Liver (tissue), 3 donors: ENCODE results near the gene HOXD13.

ENCODE experiments used
- CTCF ChIP-seq: fragments of 150-350 bp; IDR thresholded peaks from 2 replicates; pipeline ENCODE4 v1.5.1; 2017; ENCODE audit warnings: improper control_type of control experiment, low read depth, low read length; ENCODE audit not compliant: missing input control
- FOXA1 ChIP-seq: IDR thresholded peaks from 2 replicates; pipeline ENCODE4 v1.6.1; 2016; ENCODE audit warnings: antibody characterized with exemption
- RAD21 ChIP-seq, 2 donors: IDR thresholded peaks; 2 replicates each; pipeline ENCODE4 v1.6.1; 2016; ENCODE audit warnings: antibody characterized with exemption in 2 of 2, mild to moderate bottlenecking in 2 of 2
- ZBTB33 ChIP-seq: IDR thresholded peaks from 2 replicates; pipeline ENCODE4 v1.6.1; 2016; ENCODE audit warnings: antibody characterized with exemption
- TF ChIP-seq, protein P1 (sequence below): IDR thresholded peaks from 2 replicates; pipeline ENCODE4 v1.6.1; 2016; ENCODE audit warnings: antibody characterized with exemption, mild to moderate bottlenecking
- donor health status: healthy.
- donor health status: healthy.

DNA sequence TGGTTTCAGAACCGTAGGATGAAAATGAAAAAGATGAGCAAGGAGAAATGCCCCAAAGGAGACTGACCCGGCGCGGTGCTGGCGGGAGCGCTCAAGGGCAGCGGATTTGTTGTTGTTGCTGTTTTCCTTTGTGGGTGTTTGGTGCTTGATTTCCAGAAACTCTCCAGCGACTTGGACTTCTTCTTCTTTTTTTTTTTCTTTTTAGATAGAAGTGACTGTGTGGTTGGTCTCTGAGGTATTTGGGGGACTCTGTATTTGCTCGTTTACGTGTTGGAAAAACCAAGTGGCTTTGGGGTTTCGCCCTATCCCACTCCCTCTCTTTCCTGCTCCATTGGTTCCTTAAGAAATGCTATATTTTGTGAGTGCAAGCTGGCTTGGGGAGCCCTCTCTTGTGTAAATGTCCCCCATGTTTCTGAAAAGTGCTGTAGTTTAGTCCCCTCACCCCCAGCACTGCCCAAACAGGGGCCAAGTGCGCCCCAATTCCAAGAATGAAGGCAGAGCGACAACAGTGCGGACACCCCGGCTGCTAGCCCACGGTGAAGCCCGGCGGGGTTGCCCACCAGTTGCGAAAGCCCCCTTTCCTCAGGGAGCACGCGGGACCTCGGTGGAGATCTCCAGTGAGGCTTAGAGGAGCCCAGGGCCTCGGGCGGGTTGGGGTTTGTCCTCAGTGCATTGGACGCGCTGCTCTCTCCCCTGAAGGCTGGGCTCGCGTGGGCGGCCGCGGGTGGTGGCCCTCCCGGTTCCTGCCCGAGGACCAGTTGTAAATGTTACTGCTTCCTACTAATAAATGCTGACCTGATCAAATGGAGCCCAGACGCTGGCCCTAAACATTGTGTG is 31.8 kb downstream of the HOXD13 start:
- TF ChIP-seq CTCF: no peak
- TF ChIP-seq, protein P1, sequence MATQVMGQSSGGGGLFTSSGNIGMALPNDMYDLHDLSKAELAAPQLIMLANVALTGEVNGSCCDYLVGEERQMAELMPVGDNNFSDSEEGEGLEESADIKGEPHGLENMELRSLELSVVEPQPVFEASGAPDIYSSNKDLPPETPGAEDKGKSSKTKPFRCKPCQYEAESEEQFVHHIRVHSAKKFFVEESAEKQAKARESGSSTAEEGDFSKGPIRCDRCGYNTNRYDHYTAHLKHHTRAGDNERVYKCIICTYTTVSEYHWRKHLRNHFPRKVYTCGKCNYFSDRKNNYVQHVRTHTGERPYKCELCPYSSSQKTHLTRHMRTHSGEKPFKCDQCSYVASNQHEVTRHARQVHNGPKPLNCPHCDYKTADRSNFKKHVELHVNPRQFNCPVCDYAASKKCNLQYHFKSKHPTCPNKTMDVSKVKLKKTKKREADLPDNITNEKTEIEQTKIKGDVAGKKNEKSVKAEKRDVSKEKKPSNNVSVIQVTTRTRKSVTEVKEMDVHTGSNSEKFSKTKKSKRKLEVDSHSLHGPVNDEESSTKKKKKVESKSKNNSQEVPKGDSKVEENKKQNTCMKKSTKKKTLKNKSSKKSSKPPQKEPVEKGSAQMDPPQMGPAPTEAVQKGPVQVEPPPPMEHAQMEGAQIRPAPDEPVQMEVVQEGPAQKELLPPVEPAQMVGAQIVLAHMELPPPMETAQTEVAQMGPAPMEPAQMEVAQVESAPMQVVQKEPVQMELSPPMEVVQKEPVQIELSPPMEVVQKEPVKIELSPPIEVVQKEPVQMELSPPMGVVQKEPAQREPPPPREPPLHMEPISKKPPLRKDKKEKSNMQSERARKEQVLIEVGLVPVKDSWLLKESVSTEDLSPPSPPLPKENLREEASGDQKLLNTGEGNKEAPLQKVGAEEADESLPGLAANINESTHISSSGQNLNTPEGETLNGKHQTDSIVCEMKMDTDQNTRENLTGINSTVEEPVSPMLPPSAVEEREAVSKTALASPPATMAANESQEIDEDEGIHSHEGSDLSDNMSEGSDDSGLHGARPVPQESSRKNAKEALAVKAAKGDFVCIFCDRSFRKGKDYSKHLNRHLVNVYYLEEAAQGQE: no peak
- TF ChIP-seq ZBTB33: no peak
- TF ChIP-seq FOXA1: no peak
- no peak for TF ChIP-seq RAD21 (IDR thresholded peaks at IDR 0.05)
